ENCODE measurements around the gene COX4I1.
"Not testable (repeated sequence)": the region's sequence is repeated elsewhere in the genome, so short reads cannot be mapped to it uniquely, and the experiment has no call there.

COX4I1 gene

DNA sequence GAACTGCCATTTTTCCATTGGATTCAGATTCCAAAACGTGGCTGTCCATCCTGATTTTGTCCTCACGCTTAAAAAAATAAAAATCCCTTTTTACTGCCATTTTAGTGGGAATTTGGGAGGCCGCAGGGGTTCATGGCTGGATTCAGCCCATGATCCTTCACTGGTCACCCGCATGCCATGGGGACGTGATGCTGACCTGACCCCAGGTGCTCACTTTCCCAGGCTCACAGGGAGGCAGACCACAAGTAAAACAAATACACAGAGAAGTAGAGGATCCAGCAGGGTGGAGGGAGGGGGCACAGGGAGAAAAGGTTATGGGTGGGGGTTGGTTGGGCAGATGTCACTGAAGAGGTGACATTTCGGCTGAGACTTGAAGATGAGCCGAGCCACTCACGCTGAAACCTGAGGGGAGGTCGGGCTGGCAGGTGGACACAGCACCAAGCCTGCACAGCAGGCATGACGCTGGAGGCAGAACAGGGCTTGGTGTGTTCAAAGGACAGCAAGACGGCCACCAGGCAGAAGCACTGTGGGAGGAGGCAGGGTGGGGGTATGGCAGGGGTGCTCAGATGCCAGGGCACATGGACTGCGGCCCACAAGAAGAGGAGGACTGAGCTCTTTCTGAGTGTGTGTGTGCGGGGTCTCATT lies 10.7 kb downstream of the COX4I1 start:
- in situ Hi-C loops (cut with HindIII; ENCODE audit: low sequenced_read_pairs): no loop called here
- H3K4me3 ChIP-seq (ENCODE audit: low read depth, low read length): no peak overlapping the region
- TF ChIP-seq, protein P1, sequence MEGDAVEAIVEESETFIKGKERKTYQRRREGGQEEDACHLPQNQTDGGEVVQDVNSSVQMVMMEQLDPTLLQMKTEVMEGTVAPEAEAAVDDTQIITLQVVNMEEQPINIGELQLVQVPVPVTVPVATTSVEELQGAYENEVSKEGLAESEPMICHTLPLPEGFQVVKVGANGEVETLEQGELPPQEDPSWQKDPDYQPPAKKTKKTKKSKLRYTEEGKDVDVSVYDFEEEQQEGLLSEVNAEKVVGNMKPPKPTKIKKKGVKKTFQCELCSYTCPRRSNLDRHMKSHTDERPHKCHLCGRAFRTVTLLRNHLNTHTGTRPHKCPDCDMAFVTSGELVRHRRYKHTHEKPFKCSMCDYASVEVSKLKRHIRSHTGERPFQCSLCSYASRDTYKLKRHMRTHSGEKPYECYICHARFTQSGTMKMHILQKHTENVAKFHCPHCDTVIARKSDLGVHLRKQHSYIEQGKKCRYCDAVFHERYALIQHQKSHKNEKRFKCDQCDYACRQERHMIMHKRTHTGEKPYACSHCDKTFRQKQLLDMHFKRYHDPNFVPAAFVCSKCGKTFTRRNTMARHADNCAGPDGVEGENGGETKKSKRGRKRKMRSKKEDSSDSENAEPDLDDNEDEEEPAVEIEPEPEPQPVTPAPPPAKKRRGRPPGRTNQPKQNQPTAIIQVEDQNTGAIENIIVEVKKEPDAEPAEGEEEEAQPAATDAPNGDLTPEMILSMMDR (IDR thresholded peaks at IDR 0.05; ENCODE audit: low read depth, low read length, missing control alignments): no peak
- DNase-seq (ENCODE audit: low read depth): no peak

DNA sequence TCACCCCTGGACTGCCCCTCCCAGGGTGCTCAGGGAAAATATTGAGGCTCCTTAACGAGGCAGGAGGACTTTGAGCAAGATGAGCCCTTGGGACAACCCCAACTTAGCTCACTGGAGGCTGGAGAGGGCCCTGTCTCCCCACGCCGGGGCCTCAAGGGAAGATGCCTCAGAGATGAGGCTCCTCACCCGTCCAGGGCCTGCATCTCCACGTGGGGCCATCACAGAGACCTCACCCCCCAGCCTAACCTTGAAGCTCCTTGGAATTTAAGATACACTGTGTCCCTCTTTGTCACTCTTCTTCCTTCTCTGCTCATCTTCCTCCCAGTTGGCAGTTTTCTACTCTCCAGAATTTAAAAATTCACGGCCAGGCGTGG lies 11.2 kb downstream of the COX4I1 start:
- TF ChIP-seq, protein P1 (IDR thresholded peaks at IDR 0.05; ENCODE audit: low read depth, low read length, missing control alignments): no peak
- no peak overlapping the region for H3K4me3 ChIP-seq (ENCODE audit: low read depth, low read length)
- no peak for DNase-seq (ENCODE audit: low read depth)
- in situ Hi-C loops (cut with HindIII; ENCODE audit: low sequenced_read_pairs): no loop called here

DNA sequence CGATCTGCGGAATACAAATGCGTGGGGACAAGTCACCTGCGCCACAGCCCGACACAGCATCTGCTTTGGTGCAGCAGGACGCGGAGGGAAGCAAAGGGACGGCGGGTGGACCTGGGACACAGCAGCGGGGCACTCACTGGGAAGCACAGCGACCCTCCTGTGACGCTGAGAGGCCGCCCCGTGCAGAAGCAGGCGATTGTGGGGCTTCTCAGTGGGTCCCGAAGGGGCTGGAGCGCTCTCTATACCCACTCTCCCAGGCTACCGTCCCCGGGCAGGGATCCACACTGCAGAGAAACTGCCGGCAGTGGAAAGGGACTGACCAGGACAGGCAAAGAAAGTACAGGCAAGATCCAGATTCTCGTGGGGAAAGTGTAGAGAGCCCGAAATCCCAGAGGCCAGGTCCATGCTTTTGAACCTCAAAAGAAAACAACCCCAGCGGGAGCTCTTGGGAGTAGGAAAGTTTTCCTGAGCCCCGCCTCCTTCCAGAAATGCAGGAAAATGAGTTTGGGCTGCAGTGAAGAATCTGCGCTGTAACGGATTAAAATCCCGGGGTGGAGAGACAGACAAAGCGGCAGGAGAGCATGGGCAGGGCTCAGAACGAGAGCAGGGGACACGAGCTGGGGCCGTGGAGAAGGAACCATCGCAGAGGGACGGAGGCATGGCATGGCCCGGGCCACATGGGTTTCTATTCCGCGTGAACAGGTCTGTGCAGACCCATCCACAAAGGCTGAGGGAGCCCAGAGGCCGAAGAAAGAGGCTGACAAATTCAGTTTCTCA lies 12.7 kb downstream of the COX4I1 start:
- no peak overlapping the region for H3K4me3 ChIP-seq (ENCODE audit: low read depth, low read length)
- TF ChIP-seq, protein P1 (IDR thresholded peaks at IDR 0.05; ENCODE audit: low read depth, low read length, missing control alignments): no peak
- in situ Hi-C loops (cut with HindIII; ENCODE audit: low sequenced_read_pairs): no loop called here
- DNase-seq (ENCODE audit: low read depth): no peak

DNA sequence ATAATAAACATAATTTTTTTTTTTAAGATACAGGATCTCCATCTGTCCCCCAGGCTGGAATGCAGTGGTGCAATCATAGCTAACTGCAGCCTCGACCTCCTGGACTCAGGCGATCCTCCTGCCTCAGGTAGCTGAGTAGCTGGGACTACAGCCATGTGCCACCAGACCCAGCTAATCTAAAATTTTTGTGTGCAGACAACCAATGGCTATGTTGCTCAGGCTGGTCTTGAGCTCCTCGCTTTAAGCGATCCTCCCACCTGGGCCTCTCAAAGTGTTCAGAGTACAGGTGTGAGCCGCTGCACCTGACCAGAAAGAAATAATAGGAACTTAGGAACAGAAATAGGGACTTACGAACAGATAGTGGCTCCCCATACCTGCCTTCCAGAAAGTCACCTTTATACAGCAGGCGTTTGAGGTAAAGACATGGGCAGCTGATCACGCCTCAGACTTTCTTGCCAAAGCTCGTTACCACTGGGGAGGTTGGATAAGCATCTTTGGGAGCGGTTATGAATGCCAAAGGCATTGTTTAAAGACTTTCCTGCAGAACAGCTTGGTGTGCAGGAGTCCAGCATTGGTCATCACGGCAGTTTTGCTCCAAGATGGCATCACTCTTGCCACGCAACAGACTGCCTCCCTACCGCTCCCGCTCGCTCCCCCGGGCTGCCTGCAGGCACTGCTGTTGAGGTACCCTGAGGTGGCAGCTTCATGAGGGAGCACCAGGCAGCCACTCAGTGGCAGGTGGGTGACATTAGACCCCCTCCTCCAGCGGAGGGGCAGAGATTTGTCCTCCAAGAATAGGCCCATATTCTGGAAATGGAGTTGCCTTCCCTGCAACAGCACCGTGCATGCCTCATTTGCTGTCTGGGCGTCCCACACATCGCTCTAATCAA lies 13.6 kb downstream of the COX4I1 start:
- in situ Hi-C loops (cut with HindIII; ENCODE audit: low sequenced_read_pairs): no loop called here
- no peak for DNase-seq (ENCODE audit: low read depth)
- TF ChIP-seq, protein P1 (IDR thresholded peaks at IDR 0.05; ENCODE audit: low read depth, low read length, missing control alignments): no peak
- no peak overlapping the region for H3K4me3 ChIP-seq (ENCODE audit: low read depth, low read length)

- H3K4me3 ChIP-seq (ENCODE audit: low read depth, low read length): no peak overlapping the region
- TF ChIP-seq, protein P1 (IDR thresholded peaks at IDR 0.05; ENCODE audit: low read depth, low read length, missing control alignments): no peak
- no peak for DNase-seq (ENCODE audit: low read depth)
- in situ Hi-C loops (cut with HindIII; ENCODE audit: low sequenced_read_pairs): no loop called here
Observed at GRCh38 chr16:85816159-85816558, 16.7 kb downstream of the COX4I1 start.

DNA sequence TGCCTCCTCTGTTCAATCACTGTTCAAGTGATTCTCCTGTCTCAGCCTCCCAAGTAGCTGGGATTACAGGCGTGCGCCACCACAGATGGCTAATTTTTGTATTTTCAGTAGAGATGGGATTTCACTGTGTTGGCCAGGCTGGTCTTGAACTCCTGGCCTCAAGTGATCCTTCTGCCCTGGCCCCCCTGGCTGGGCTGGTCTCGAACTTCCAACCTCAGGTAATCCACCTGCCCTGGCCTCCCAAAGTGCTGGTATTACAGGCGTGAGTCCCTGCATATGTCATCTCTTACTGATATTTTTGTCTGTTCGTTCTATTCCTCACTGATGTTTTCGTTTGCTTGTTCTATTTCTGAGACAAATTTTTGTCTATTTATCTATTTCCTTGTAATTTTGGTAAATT lies 17.7 kb downstream of the COX4I1 start:
- H3K4me3 ChIP-seq (ENCODE audit: low read depth, low read length); in situ Hi-C loops (cut with HindIII; ENCODE audit: low sequenced_read_pairs); DNase-seq (ENCODE audit: low read depth): not testable (repeated sequence)
